ENCODE results near the gene CYB5R4.

The CYB5R4 gene

GRCh38 chr6:83976871-83977270 is 117.4 kb downstream of the CYB5R4 start:
- no peak for DNase-seq

- DNase-seq: no peak
These were observed 118.8 kb downstream of the CYB5R4 start for GRCh38 chr6:83978324-83978734.

GRCh38 chr6:83978997-83979396 is 119.5 kb downstream of the CYB5R4 start:
- DNase-seq: no peak

GRCh38 chr6:83984411-83984810 is 124.9 kb downstream of the CYB5R4 start:
- DNase-seq: no peak

DNA sequence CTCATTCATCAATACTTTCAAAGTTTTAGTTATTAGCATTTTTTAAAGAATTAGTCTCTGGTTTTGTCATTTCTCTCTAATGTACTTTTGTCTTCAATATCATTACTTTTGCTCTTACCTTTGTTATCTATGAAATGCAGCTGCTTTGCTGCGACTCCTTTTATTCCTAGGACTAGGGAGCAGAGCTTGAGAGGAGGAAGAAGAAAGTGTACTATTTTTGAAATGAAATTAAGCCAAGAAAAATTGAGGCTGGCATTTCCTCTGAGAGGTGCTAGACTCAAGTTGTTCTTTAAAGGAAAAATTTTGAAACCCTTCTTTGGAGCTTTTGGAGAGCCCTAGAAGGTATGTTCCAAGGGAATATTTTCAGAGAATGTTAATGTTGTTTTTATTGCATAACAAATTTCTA is 125.8 kb downstream of the CYB5R4 start:
- DNase-seq: no peak

DNA sequence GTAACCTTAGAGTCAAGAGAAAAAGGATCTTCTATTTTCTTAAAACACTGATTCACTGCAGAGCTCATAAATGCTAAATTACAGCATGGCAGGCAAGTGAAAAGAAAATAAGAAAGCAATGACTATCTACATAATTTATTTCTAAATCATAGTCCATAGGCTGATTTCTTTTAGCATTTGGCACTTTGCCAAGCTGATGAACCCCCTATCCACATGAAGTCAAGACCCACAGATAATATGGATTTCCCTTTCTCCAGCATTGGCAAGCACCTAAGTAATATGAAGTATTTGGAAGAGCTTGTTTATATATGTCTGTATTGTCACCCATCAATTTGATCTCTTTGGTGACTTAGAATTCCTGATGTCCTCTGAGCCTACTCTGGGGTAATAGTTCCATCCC is 126.2 kb downstream of the CYB5R4 start:
- DNase-seq: no peak

- no peak for DNase-seq
These were observed 138.6 kb downstream of the CYB5R4 start for GRCh38 chr6:83998021-83998584.

- DNase-seq: no peak
These were observed 141.6 kb downstream of the CYB5R4 start for GRCh38 chr6:84001119-84001518.

DNA sequence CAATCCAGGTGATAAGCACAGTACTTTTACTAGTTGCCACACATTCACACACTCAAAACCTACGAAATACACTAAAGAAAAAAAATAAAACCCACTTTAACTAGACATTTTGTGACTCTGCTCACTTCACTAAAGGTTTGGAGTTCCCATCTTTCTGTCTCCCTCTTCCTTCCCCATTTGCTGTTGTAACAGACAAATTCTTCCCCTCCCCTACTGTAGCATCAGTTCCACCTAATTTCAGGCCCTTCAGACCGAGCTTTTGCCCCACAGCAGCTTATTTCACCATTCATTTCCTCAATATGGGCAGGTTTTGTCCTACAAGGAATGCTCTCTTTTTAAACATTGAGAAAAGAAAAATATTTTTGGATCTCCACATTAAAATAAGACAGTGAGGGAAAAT is 142.7 kb downstream of the CYB5R4 start:
- DNase-seq: no peak

GRCh38 chr6:84003131-84003530 is 143.6 kb downstream of the CYB5R4 start:
- DNase-seq: no peak

DNA sequence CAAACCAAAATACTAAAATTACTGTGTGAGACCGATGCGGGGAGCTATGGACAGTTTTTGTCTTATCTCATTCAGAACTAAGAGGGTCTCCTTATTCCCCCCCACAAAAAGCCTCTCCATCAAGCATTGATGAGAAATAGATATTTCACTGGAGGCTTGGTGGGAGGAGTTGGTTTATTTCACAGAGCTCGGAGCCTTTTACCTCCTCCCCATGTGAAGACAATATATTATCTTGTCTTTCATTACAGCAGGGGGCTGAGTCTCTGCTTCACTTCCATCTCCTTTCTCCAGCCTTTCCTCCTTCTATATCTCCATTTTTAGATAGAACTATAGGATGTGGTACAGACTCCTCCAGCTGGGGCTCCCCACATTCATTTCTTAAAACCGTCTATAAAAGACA is 144.2 kb downstream of the CYB5R4 start:
- no peak for DNase-seq

DNA sequence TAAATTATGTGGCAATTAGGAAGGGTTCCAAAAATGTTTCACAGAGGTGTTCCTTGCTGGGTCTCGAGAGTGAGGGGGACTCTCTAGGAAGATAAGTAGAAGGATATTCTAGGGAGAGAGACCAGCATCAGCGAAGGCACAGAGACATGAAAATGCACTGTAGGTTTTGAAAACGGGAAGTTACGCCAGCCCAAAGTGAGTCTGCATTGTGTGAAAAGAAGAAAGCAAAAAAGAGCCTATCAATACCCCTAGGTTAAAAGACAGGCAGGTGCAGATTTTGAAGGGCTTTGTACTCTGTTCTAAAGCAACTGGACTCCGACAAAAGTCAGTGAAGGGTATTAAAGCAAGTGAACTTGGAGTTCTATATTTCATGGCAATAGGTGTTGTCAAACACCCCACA is 148.4 kb downstream of the CYB5R4 start:
- DNase-seq: no peak

DNA sequence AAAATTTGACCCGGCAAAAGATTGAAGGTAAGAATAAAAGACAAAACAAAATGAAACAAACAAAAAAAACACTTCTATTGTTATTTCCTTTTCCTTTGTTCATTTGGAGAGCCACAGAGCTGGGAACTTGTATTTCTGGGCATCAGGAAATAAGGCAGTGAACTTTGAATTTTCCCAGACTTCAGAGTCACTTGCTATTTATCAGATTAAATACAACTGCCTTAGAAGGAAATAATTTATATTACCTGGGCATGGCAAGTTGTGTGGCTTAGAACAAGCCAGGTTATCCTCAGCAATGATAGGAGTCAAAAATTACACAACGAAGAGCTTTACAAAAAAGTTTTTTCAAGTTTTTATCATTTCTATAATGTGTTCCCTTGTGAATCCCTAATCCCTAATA is 153.9 kb downstream of the CYB5R4 start:
- no peak for DNase-seq

DNA sequence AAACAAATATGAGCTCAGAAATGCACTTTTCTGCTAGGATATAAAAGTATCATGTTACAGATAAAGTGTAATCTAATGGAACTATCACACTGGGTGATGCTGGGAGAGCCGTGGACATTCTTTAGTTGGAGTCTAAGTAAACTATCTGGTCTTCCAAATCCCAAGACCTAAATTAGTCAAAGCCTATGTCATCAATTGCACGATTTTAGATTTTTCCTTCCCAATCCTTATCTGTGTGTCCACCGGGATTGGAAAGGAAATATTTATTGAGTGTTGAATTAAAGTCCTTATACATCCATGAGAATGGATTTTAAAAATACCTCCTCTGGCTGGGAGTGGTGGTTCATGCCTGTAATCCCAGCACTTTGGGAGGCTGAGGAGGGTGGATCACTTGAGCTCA is 154.4 kb downstream of the CYB5R4 start:
- no peak for DNase-seq

DNA sequence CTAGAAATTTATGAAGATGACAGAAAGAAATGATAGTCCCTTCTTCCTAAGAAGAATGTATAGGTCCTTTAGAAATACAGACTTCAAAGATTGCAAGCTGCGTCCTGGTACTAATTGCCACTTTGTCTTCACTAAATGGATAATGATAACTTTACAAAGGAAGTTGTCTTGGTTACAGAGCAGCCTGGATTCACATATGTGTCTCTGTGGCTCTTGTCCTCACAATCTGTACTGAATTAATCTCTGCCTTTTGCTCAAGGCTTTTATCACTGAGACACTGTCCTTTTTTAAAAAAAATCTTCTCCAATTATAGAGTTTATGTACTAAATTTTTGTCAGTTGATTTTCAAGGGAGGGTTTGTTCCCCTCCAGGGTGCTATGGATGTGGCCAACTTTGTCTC is 156.5 kb downstream of the CYB5R4 start:
- no peak for DNase-seq
